Neuronal stem cell (in vitro differentiated cells): ENCODE results near the gene ERMN.

Experiments used
- DNase-seq: peaks from one replicate; pipeline ENCODE4 v3.0.0-alpha.2; 2013; ENCODE audit warnings: low spot score
- H2AFZ ChIP-seq: one replicate; pipeline ENCODE4 v1.6.1; 2013; ENCODE audit warnings: mild to moderate bottlenecking, low read length, inconsistent platforms
- H2AK5ac ChIP-seq: 2 replicates; pipeline ENCODE4 v1.6.1; 2013; ENCODE audit warnings: low read depth, mild to moderate bottlenecking, inconsistent platforms, low read length, moderate library complexity, mixed read lengths
- H2BK120ac ChIP-seq: 2 replicates; pipeline ENCODE4 v1.6.1; 2013; ENCODE audit warnings: low read depth, mild to moderate bottlenecking, inconsistent platforms, low read length, moderate library complexity, mixed read lengths
- H2BK12ac ChIP-seq: one replicate; pipeline ENCODE4 v1.6.1; 2013; ENCODE audit warnings: low read length, inconsistent platforms
- H2BK15ac ChIP-seq: 2 replicates; pipeline ENCODE4 v1.6.1; 2013; ENCODE audit warnings: mild to moderate bottlenecking, low read length, inconsistent platforms, mixed read lengths
- H2BK5ac ChIP-seq: one replicate; pipeline ENCODE4 v1.6.1; 2013; ENCODE audit warnings: inconsistent platforms, mild to moderate bottlenecking, low read length, moderate library complexity
- H3K14ac ChIP-seq: one replicate; pipeline ENCODE4 v1.6.1; 2013; ENCODE audit warnings: low read length, inconsistent platforms
- H3K18ac ChIP-seq: 2 replicates; pipeline ENCODE4 v1.6.1; 2013; ENCODE audit warnings: low read length, inconsistent platforms
- H3K23ac ChIP-seq: 2 replicates; pipeline ENCODE4 v1.6.1; 2013; ENCODE audit warnings: low read depth, mild to moderate bottlenecking, mixed read lengths, low read length, inconsistent platforms; ENCODE audit not compliant: poor library complexity
- H3K27ac ChIP-seq: replicated peaks from 3 replicates; pipeline ENCODE4 v1.5.1; 2013; ENCODE audit warnings: low read length, inconsistent platforms
- H3K27me3 ChIP-seq, 3 experiments: 2 replicates each; pipeline ENCODE4 v1.6.1; 2013; ENCODE audit warnings: low read length in 3 of 3, mild to moderate bottlenecking in 2 of 3, inconsistent platforms in 1 of 3, low read depth in 1 of 3, mixed read lengths in 1 of 3, moderate library complexity in 1 of 3; ENCODE audit not compliant: control insufficient read depth in 3 of 3, insufficient read depth in 3 of 3
- H3K36me3 ChIP-seq, 2 donors: replicated peaks in 1 of 2; 2 replicates each; pipeline ENCODE4 v1.6.1; 2013; ENCODE audit warnings: low read length in 2 of 2; ENCODE audit not compliant: control insufficient read depth in 2 of 2, insufficient read depth in 2 of 2
- H3K4ac ChIP-seq: 2 replicates; pipeline ENCODE4 v1.6.1; 2013; ENCODE audit warnings: inconsistent platforms, mild to moderate bottlenecking, low read length, moderate library complexity
- H3K4me1 ChIP-seq, 2 donors: 1 replicate in 1 of 2; 2 replicates in 1 of 2; pipeline ENCODE4 v1.6.1; 2013; ENCODE audit warnings: low read length in 2 of 2, low read depth in 1 of 2; ENCODE audit not compliant: control insufficient read depth in 2 of 2, insufficient read depth in 1 of 2
- H3K4me2 ChIP-seq: one replicate; pipeline ENCODE4 v1.6.1; 2013; ENCODE audit warnings: mild to moderate bottlenecking, low read length, inconsistent platforms; ENCODE audit not compliant: insufficient read depth, poor library complexity, severe bottlenecking
- H3K4me3 ChIP-seq, 2 donors: 2 replicates each; pipeline ENCODE4 v1.5.1; 2013; ENCODE audit warnings: low read length in 2 of 2, mild to moderate bottlenecking in 2 of 2, inconsistent platforms in 1 of 2, moderate library complexity in 1 of 2
- H3K79me1 ChIP-seq: one replicate; pipeline ENCODE4 v1.6.1; 2013; ENCODE audit warnings: low read depth, mild to moderate bottlenecking, inconsistent platforms, low read length, moderate library complexity
- H3K9ac ChIP-seq: one replicate; pipeline ENCODE4 v1.6.1; 2013; ENCODE audit warnings: mild to moderate bottlenecking, low read depth, low read length, inconsistent platforms; ENCODE audit not compliant: poor library complexity
- H3K9me3 ChIP-seq, 2 donors: replicated peaks in 1 of 2; 2 replicates each; pipeline versions ENCODE3 to v1.6.1; 2013; ENCODE audit warnings: low read length in 2 of 2, mild to moderate bottlenecking in 2 of 2, inconsistent platforms in 1 of 2, low read depth in 1 of 2, mixed read lengths in 1 of 2, moderate library complexity in 1 of 2; ENCODE audit not compliant: control insufficient read depth in 2 of 2, insufficient read depth in 1 of 2
- H4K8ac ChIP-seq: one replicate; pipeline ENCODE4 v1.6.1; 2013; ENCODE audit warnings: low read depth, mild to moderate bottlenecking, inconsistent platforms, low read length, moderate library complexity
- H4K91ac ChIP-seq: one replicate; pipeline ENCODE4 v1.6.1; 2013; ENCODE audit warnings: low read length, low read depth, mild to moderate bottlenecking, inconsistent platforms; ENCODE audit not compliant: poor library complexity
- WGBS, 2 donors: extraction: QIAGEN DNeasy Blood & Tissue Kit; methylation state at CpG; one replicate each; pipeline ENCODE4 v1.1.7; 2013; ENCODE audit warnings: missing lambda C conversion rate in 2 of 2, mixed read lengths in 1 of 2; ENCODE audit not compliant: insufficient read length in 2 of 2, insufficient replicate concordance in 1 of 2; ENCODE audit errors: extremely low coverage in 2 of 2; 5-methylcytosine and 5-hydroxymethylcytosine counted together

The ERMN gene

GRCh38 chr2:157364257-157364974 is 38.8 kb upstream of the ERMN start:
- WGBS, 2 donors, result no CpG with 5 or more reads among the region's 2 CpGs

GRCh38 chr2:157363612-157364101 is 38.0 kb upstream of the ERMN start:
- no peaks in the 10 kb centered on the region for H3K36me3 ChIP-seq
- no peak overlapping the region for H2BK12ac ChIP-seq
- no peak overlapping the region for H2BK120ac ChIP-seq
- H4K91ac ChIP-seq, result no peak overlapping the region
- H3K23ac ChIP-seq, result no peak overlapping the region
- H4K8ac ChIP-seq, result no peak overlapping the region
- H3K9me3 ChIP-seq, result peaks cover 0 to 3% of the 10 kb centered on the region in 2 donors
- no CpG with 5 or more reads among the region's 2 CpGs for WGBS, 2 donors
- H3K27me3 ChIP-seq, result no peaks in the 10 kb centered on the region
- no peak overlapping the region for H2AK5ac ChIP-seq
- H2BK15ac ChIP-seq, result no peak overlapping the region
- H3K14ac ChIP-seq, result no peak overlapping the region
- H3K4me1 ChIP-seq, result no peaks in the 10 kb centered on the region
- no peak overlapping the region for H3K4me3 ChIP-seq
- no peak overlapping the region for H2BK5ac ChIP-seq
- DNase-seq, result no peak
- no peak overlapping the region for H3K4me2 ChIP-seq
- H3K4ac ChIP-seq, result no peak overlapping the region
- no peaks in the 10 kb centered on the region for H3K79me1 ChIP-seq
- H3K18ac ChIP-seq, result no peak overlapping the region
- H2AFZ ChIP-seq, result no peak overlapping the region
- no peak overlapping the region for H3K27ac ChIP-seq
- no peak overlapping the region for H3K9ac ChIP-seq

More at GRCh38 chr2:157364257-157364974, 38.8 kb upstream of the ERMN start:
- Histone ChIP-seq H3K4me2 (no peak overlapping the region), H2AFZ (no peak overlapping the region), H3K18ac (no peak overlapping the region), H2BK15ac (no peak overlapping the region), H3K27me3 (no peaks in the 10 kb centered on the region), H3K79me1 (no peaks in the 10 kb centered on the region), H3K9ac (no peak overlapping the region), H3K36me3 (no peaks in the 10 kb centered on the region), H3K27ac (no peak overlapping the region), H2BK5ac (no peak overlapping the region), H2BK120ac (no peak overlapping the region), H2AK5ac (no peak overlapping the region), H3K4me1 (no peaks in the 10 kb centered on the region), H4K91ac (no peak overlapping the region), H4K8ac (no peak overlapping the region), H2BK12ac (no peak overlapping the region), H3K23ac (no peak overlapping the region), H3K4me3 (no peak overlapping the region), H3K14ac (no peak overlapping the region), H3K9me3 (peaks cover 0 to 3% of the 10 kb centered on the region in 2 donors), H3K4ac (no peak overlapping the region)
- no peak for DNase-seq

GRCh38 chr2:157362627-157363026 is 37.0 kb upstream of the ERMN start:
- no peaks in the 10 kb centered on the region for H3K36me3 ChIP-seq
- H2BK120ac ChIP-seq, result no peak overlapping the region
- no peak for DNase-seq
- no peak overlapping the region for H2BK12ac ChIP-seq
- H4K91ac ChIP-seq, result no peak overlapping the region
- H3K14ac ChIP-seq, result no peak overlapping the region
- H3K9ac ChIP-seq, result no peak overlapping the region
- no peak overlapping the region for H3K4ac ChIP-seq
- no peak overlapping the region for H2BK15ac ChIP-seq
- H3K23ac ChIP-seq, result no peak overlapping the region
- H3K9me3 ChIP-seq, result peaks cover 0 to 3% of the 10 kb centered on the region in 2 donors
- no peak overlapping the region for H3K4me2 ChIP-seq
- H2AFZ ChIP-seq, result no peak overlapping the region
- no peaks in the 10 kb centered on the region for H3K79me1 ChIP-seq
- no peak overlapping the region for H3K4me3 ChIP-seq
- no peak overlapping the region for H4K8ac ChIP-seq
- H3K27me3 ChIP-seq, result no peaks in the 10 kb centered on the region
- H3K18ac ChIP-seq, result no peak overlapping the region
- H2AK5ac ChIP-seq, result no peak overlapping the region
- H2BK5ac ChIP-seq, result no peak overlapping the region
- no peaks in the 10 kb centered on the region for H3K4me1 ChIP-seq
- WGBS, 2 donors, result no CpG with 5 or more reads among the region's 2 CpGs
- no peak overlapping the region for H3K27ac ChIP-seq

- Histone ChIP-seq H3K27ac (no peak overlapping the region), H4K91ac (no peak overlapping the region), H2BK15ac (no peak overlapping the region), H3K4me3 (no peak overlapping the region), H3K79me1 (no peaks in the 10 kb centered on the region), H2AFZ (no peak overlapping the region), H3K18ac (no peak overlapping the region), H3K9ac (no peak overlapping the region), H4K8ac (no peak overlapping the region), H2BK5ac (no peak overlapping the region), H3K9me3 (peaks cover 0 to 3% of the 10 kb centered on the region in 2 donors), H3K14ac (no peak overlapping the region), H2BK12ac (no peak overlapping the region), H3K4ac (no peak overlapping the region), H3K23ac (no peak overlapping the region), H3K36me3 (no peaks in the 10 kb centered on the region), H3K4me1 (no peaks in the 10 kb centered on the region), H3K4me2 (no peak overlapping the region), H2AK5ac (no peak overlapping the region), H2BK120ac (no peak overlapping the region), H3K27me3 (no peaks in the 10 kb centered on the region)
- no peak for DNase-seq
These were observed 35.9 kb upstream of the ERMN start for GRCh38 chr2:157361526-157361925.
